GM18867 (cell line): ENCODE results near the gene ZNF570.

Source experiments
- ATAC-seq: cut with Tn5 transposase; IDR thresholded peaks from one replicate; pipeline ENCODE4 v1.9.1; 2021; ENCODE audit warnings: mild to moderate bottlenecking, moderate library complexity; ENCODE audit not compliant: unreplicated experiment

ZNF570 gene

GRCh38 chr19:37468961-37469777 lies at the start of gene ZNF570:
TSS of gene ZNF570 (plus strand) at chr19:37469356. CDS start at chr19:37470355, 999 bp downstream.
- ATAC-seq, result peak; percentile 57

DNA sequence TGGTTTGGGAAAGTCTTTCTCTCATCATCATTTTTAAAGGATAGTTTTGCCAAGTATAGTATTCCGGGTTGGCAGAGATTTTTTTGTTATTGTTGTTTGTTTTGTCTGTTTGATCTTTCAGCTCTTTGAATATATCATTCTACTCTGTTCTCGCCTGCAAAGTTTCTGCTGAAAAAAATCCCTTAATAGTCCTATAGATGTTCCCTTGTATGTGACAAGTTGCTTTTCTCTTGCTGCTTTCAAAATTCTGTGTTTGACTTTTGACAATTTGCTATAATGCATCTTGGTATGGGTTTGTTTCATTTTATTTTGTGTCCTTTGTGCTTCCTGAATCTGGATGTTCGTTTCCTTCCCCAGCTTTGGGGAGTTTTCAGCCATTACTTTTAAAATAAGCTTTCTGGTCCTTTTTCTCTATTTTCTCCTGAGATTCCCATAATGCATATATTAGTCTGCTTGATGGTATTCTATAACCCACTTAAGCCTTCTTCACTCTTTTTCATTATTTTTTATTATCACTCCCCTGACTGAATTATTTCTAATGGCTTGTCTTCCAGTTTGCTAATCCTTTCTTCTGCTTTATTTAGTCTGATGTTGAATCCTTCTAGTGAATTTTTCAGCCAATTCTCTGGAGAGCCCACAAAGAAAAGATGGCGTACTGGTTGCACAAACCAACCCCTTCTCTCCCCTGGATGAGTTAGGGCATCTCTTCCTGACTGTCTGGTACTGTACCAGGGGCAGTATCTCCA lies 16.5 kb upstream of the ZNF570 start:
- no peak for ATAC-seq

- ATAC-seq, result no peak
Observed at GRCh38 chr19:37466277-37466797, 2.8 kb upstream of the ZNF570 start.

- peak; percentile 66 for ATAC-seq
Observed at GRCh38 chr19:37466798-37467607, 2.2 kb upstream of the ZNF570 start, which contains the start of gene ZNF569. TSS of gene ZNF569 (minus strand) at chr19:37467444. CDS start at chr19:37444921, 22,523 bp downstream.

DNA sequence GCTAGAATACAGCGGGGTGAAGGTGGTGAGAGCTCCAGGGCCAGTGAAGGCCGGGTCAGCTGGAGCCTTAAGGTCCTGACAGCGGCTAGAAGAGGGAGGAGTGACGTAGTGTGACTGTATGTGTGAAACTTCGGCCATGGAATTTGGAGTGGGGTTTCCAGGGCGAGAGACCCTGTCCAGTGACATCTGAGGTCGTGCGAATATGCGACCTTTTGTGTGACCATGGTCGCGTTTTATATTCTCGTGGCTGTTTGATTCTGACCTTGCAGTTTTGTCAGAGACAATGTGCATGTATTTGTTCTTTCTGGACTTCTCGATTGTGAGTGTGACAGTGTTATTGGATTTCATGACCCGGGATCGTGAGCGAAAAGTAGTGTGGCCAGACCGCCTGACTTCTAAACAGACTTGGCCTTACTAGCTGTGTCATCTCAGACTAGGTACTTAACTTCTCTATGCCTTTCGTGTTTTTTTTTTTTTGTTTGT lies 1.5 kb upstream of the ZNF570 start:
- no peak for ATAC-seq

GRCh38 chr19:37470216-37470615 lies 1.1 kb downstream of the ZNF570 start:
- ATAC-seq, result no peak

DNA sequence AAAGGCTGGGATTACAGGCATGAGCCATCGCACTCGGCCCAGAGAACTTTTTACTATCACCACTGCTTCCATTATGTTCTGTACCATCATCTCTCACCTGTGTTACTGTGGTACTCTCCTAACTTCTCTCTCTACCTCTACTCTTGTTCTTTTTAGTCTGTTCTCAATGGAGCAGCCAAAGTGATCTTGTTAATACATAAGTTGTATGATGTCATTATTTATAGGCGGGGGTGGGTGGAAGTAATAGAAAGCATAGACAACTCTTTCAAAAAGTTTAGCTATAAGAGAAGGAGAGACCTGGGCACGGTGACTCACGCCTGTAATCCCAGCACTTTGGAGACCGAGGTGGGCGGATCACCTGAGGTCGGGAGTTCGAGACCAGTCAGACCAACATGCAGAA lies 3.0 kb downstream of the ZNF570 start:
- ATAC-seq, result no peak

GRCh38 chr19:37484406-37485168 lies 15.4 kb downstream of the ZNF570 start:
- ATAC-seq, result no peak

GRCh38 chr19:37492213-37492612 lies 23.1 kb downstream of the ZNF570 start:
- no peak for ATAC-seq

DNA sequence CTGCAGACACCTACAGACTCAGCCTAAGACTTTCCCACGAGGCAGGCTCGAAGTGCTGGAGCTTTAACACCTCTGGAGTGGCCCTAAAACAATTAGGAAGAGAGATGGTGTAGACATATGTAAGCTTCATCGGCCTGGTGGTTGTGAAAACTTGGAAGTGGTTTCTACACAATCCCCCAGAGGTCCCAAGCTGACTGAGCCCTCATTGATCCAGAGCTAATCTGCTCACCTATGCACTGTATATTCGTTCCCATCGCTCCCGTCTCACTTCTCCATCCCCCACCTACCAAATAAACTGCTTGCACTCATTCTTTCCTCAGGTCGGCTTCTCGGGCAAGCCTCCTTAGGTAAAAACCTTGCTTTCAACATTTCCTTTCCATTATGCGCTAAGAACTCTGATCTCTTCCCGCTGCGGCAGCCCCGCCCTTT lies 36.8 kb downstream of the ZNF570 start:
- ATAC-seq, result no peak

DNA sequence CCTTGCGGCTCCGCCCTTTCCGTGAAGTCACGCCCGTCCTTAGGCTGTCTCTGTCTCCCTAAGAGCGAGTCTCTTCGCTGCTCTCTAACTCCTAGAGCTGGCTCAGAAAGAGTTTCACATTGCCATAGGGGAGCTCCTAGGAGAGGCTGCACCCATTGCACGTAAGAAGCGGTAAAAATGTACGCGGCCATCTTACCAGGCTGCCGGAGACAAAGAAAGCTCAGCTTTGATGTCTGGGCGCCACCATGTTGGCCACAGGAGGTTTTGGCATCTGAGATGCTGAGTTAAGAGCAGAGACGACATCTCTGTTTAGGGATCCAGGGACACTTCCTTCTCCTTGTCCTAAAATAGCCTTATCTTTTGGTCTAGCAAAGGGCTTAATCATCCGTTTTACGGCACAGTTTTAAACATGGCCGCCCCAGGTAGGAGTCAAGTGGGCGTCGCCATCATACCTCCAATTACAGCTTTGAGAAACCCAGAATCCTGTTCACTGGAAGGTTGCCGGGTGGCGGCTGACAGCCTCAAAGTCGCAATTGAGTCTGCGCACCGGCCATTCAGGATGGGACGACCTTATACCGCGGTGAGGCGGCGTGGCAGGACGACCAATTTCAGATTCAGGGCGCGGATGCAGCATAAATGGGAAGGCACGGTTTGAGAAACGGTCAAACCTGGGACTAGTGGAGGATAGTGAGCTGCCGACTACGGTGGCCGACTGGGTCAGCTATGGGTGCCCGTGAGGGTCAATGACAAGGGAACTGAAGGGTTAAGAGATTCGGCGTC lies 37.4 kb downstream of the ZNF570 start, which contains the start of gene ZNF793:
Gene ZNF793, plus strand, starts transcription at position 553 of the 780 bp plus-strand sequence. CDS start 16,501 bp downstream, outside the sequence.
- peak; percentile 63 for ATAC-seq

DNA sequence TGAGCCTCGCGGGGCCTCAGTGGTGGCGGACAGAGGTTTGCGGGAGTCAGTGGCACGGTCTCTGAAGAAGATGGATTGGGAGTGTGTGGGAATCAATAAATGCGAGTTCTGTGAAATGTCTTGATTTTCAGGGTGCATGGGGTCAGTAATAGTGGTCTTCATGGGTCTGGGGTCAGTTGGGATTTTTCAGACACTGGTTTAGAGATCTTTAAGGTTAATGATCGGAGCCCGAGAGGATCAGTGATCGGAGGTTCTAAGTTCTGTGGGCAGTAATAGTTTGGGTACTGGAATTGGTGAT lies 38.0 kb downstream of the ZNF570 start:
- no peak for ATAC-seq

DNA sequence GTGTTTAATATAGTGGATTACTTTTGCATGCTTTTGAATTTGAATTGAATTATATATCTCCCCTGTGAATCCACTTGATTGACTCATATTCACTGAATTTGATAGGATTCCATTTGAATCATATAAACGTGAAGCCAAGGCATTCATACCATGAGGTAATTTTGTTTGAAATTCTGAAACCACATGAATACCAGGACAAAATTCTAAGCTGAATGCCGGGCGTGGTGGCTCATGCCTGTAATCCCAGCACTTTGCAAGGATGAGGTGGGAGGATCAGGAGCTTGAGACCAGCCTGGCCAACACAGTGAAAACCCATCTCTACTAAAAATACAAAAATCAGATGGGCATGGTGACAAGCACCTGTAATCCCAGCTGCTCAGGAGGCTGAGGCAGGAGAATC lies 42.0 kb downstream of the ZNF570 start:
- ATAC-seq, result no peak

- no peak for ATAC-seq
Observed at GRCh38 chr19:37511821-37512220, 42.7 kb downstream of the ZNF570 start.

DNA sequence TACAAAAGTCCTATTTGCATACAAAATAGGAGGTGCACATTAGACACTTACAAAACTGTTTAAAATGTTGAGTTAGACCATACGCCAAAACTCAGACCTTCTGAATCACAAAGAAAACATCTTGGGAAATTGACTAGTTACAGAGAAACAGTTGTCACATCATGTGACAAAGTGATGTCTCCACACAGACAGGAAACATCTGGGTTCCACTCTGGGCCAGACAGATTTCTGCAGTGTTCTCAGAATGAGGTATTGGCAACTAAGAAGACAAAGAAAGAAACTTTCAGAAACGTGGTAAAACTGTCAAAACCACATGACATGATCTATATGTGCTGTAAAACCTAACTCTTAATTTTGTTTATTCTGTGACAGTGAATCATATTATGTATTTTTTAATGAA lies 44.2 kb downstream of the ZNF570 start:
- no peak for ATAC-seq

DNA sequence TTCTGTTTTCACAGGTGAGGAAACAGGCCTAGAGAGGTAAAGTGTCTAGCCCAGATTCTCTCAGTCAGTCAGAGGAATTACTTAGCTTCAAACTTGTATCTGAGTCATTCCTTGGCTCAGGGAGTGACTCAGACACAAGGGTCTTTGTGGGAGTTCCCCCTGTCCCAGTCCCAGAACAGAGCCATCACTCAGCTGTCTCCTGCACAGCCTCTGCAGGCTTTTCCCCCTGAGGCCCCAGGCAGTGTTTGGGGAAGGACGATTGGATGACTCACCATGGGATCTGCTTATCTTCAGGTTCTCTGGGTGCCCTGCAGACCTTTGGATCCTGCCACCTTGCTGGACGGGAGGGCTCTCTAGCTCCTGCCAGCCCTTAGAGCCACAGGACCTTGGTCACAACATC lies 50.7 kb downstream of the ZNF570 start:
- no peak for ATAC-seq

- no peak for ATAC-seq
Observed at GRCh38 chr19:37537391-37537947, 68.3 kb downstream of the ZNF570 start.
